GM12874 (cell line): Measurements from ENCODE around the gene COX4I1.

ENCODE experiments used
- TF ChIP-seq, protein P1 (sequence below): IDR thresholded peaks from 2 replicates; pipeline ENCODE4 v1.5.1; 2011; ENCODE audit warnings: low read depth, mild to moderate bottlenecking, control low read depth, low read length, moderate library complexity; ENCODE audit not compliant: insufficient read depth

COX4I1 gene

DNA sequence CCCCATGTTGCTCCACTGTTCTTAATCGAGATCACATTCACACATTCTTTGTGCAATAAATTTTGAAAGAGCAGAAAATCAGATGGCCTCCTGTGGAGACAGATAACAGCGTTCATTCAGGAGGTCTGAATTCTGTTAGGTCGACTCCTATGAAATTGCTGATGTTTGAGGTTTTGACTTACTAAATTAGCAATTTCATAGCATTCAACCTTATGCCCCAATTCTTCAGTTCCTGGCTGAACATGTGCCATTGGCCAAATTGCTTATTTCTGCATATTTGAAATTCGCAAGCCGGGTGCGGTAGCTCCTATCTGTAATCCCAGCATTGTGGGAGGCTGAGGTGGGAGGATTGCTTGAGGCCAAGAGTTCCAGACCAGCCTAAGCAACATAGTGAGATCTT is 26.5 kb upstream of the COX4I1 start:
- TF ChIP-seq, protein P1, sequence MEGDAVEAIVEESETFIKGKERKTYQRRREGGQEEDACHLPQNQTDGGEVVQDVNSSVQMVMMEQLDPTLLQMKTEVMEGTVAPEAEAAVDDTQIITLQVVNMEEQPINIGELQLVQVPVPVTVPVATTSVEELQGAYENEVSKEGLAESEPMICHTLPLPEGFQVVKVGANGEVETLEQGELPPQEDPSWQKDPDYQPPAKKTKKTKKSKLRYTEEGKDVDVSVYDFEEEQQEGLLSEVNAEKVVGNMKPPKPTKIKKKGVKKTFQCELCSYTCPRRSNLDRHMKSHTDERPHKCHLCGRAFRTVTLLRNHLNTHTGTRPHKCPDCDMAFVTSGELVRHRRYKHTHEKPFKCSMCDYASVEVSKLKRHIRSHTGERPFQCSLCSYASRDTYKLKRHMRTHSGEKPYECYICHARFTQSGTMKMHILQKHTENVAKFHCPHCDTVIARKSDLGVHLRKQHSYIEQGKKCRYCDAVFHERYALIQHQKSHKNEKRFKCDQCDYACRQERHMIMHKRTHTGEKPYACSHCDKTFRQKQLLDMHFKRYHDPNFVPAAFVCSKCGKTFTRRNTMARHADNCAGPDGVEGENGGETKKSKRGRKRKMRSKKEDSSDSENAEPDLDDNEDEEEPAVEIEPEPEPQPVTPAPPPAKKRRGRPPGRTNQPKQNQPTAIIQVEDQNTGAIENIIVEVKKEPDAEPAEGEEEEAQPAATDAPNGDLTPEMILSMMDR = no peak

DNA sequence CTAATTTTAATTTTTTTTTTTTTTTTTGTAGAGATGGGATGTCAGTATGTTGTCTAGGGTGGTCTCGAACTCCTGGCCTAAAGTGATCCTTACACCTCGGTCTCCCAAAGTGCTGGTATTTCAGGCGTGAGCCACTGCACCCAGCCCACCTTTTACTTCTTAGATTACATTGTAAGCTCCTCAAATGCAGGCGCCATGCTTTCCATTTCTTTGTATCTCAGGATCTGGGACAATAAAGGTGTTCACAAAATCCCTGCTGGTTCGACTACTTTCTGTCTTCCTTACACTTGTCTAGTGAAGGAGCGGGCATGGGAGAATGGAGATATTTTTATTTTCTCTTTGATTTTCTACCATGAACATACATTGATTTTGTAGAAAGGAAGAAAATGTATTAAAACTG is 25.4 kb upstream of the COX4I1 start:
- TF ChIP-seq, protein P1 = no peak

DNA sequence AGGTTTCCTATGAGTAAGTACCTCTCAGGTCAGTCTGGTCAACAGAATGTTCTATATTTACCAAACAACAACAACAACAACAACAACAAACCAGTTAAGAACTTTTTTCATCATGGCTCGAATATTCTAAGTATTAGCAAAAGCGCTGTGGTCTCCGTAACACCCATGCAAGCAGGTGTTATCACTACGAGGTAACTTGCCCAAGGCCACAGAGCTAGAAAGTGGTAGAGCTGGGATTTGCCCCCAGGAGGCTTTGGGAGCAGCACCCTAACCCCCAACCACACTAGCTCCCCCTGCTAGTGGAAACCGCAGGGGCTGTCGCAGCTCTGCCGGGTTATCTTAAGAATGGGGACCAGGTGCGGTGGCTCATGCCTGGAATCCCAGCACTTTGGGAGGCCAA is 24.7 kb upstream of the COX4I1 start:
- TF ChIP-seq, protein P1 = no peak

DNA sequence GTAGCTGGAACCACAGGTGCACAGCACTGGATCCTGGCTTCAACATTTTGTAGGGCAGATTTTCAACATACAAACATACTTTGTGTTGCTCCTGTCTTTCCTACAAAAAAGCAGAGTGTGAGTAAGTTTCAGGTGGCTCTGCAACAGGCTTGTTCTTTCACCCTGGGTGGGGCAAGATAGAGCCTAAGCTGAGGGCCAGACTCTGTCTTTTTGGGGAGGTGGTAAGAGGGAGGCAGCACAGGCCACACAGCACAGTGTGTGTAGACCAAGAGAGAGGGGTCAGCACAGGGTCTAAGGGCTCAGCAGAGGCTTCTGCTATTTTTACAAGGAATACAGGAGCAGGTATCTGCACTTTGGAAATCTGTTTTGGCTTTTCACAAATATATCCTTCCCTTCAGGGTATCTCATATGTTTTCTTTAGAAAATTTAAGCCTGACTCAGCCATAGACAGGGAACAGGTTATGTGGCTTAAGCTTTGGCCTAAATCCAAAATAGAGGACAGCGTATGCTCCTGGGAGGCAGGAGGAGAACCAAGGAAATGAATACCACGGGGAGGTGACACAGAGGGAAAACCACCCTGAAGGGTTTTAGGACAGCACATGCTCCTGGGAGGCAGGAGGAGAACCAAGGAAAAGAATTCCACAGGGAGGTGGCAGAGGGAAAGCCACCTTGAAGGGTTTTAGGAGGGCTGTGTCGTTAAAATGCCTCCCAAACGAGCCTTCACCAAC is 21.7 kb upstream of the COX4I1 start:
- TF ChIP-seq, protein P1 = no peak

DNA sequence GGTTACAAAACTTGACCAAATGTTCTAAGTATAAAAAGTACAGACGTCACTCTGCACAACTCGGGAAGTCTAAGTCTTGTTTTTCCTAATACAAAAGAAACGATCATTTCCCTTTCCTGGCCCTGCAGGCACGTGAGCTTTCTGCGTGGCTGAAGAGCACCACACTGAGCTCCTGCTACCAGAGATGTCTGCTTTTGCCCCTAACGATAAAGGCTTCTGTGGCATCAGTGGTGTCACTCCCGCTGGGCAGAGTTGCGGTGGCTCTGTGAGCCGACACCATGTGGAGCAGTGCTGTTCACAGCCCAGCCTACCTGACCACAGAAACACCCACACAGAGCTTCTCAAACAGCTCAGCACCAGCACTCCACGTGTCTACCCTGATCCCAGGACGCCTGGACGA is 20.6 kb upstream of the COX4I1 start:
- TF ChIP-seq, protein P1 = no peak

- TF ChIP-seq, protein P1 = no peak
These were observed 19.2 kb upstream of the COX4I1 start for GRCh38 chr16:85780281-85780680.

- TF ChIP-seq, protein P1 = no peak
These were observed 18.3 kb upstream of the COX4I1 start for GRCh38 chr16:85781156-85781555.
